Chondrocyte (in vitro differentiated cells): ENCODE data around the gene PIGH. TPM values are rescaled to one million over a fixed set of nuclear protein-coding genes. Genes with fewer than 3 reads are reported as not detected.

Experiments used
- DNase-seq: peaks from one replicate; pipeline ENCODE4 v3.0.0; 2021; ENCODE audit warnings: mixed read lengths, low spot score
- H3K27ac Mint-ChIP-seq: one replicate; pipeline ENCODE4 v1.8.0; 2021; ENCODE audit warnings: mild to moderate bottlenecking, moderate library complexity, mixed read lengths; ENCODE audit not compliant: unreplicated experiment
- H3K27me3 Mint-ChIP-seq: 2 replicates; pipeline ENCODE4 v1.8.0; 2021; ENCODE audit warnings: low read depth, mixed read lengths
- H3K36me3 Mint-ChIP-seq: 2 replicates; pipeline ENCODE4 v1.8.0; 2021; ENCODE audit warnings: low read depth, mixed read lengths
- H3K4me1 Mint-ChIP-seq: 2 replicates; pipeline ENCODE4 v1.8.0; 2021; ENCODE audit warnings: low read depth, mild to moderate bottlenecking, mixed read lengths
- H3K4me3 Mint-ChIP-seq: one replicate; pipeline ENCODE4 v1.8.0; 2021; ENCODE audit warnings: mild to moderate bottlenecking, moderate library complexity, mixed read lengths; ENCODE audit not compliant: unreplicated experiment
- H3K9me3 Mint-ChIP-seq: 2 replicates; pipeline ENCODE4 v1.8.0; 2021; ENCODE audit warnings: low read depth, mixed read lengths
- total RNA-seq: library from RNA; stranded (reverse); gene quantifications from 3 replicates; pipeline ENCODE4 v1.2.1, GENCODE V29; 2021
- TF ChIP-seq, protein P1 (sequence below): fragments of 200-600 bp; sonication (generic); IDR thresholded peaks from 2 replicates; pipeline ENCODE4 v1.5.0; 2021; ENCODE audit warnings: antibody characterized with exemption, mild to moderate bottlenecking, moderate library complexity

PIGH gene
- total RNA-seq, 1 donor from 2014 or later = 19.0 TPM

DNA sequence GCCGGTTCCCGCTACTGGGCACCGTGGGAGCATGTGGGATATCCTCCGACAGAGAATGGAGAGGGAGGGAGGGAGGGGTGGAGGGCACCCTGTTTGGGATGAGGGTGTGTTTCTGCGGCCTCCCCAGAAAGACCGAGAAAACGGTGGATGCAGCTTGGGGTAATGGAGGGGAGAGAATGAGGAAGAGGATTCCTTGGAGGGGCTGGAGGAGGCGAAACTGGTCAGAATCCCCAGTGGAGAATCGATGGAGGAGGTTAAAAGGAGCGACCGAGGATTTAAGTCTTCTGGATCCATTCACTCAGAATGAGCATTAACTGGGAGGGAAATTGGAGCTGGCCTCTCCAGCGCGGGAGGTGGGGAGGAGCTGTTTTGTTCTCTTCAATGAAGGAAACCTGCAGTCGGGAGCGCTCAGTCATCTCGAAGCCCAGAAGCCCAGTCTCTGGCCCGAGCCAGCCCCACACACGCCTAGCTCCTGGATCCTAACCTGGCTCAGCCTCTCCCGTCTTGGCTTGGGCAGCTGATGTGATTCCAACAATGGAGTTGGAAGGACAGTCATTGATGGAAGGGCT is 20.2 kb upstream of the PIGH start:
- DNase-seq = no peak
- TF ChIP-seq, protein P1, sequence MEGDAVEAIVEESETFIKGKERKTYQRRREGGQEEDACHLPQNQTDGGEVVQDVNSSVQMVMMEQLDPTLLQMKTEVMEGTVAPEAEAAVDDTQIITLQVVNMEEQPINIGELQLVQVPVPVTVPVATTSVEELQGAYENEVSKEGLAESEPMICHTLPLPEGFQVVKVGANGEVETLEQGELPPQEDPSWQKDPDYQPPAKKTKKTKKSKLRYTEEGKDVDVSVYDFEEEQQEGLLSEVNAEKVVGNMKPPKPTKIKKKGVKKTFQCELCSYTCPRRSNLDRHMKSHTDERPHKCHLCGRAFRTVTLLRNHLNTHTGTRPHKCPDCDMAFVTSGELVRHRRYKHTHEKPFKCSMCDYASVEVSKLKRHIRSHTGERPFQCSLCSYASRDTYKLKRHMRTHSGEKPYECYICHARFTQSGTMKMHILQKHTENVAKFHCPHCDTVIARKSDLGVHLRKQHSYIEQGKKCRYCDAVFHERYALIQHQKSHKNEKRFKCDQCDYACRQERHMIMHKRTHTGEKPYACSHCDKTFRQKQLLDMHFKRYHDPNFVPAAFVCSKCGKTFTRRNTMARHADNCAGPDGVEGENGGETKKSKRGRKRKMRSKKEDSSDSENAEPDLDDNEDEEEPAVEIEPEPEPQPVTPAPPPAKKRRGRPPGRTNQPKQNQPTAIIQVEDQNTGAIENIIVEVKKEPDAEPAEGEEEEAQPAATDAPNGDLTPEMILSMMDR = no peak
- Mint-ChIP-seq H3K36me3 (no peaks in the 10 kb centered on the region), H3K4me3 (peak overlapping the region; percentile 77), H3K9me3 (no peaks in the 10 kb centered on the region), H3K27ac (peak overlapping the region; percentile 93), H3K4me1 (peaks cover 38% of the 10 kb centered on the region), H3K27me3 (peaks cover 3% of the 10 kb centered on the region)

DNA sequence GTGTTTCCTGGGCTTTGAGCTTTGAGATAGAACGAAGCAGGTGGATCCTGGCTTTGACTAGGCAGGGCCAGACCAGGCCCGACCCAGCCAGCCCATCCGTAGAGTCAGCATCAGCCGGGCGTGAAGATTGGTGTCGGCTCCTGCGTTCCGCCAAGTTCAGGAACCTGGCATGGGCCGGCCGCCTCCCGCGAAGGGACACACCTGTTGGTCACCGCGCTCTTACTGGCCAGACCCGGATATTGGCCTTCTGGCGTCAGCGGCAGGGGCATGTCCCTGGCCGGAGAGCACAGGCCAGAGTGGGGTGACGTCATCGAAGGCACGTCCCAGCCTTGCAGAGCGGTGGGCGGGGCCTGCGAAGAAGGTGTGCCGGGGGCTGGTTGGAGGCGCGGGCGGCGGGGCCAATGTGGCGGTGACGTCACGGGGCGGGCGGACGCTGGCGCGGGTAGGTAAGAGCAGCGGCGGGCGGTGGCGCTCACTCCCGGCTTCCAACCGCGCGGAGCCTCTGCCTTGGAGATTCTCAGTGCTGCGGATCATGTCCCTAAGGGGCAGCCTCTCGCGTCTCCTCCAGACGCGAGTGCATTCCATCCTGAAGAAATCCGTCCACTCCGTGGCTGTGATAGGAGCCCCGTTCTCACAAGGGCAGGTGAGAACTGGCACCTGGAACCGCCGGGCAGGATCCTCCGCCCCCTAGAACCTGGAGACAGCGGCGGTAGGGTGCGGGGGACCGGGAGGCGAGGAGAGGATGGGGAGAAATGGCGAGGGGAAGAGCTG is 19.6 kb upstream of the PIGH start, which contains the start of gene ARG2:
TSS of gene ARG2 (plus strand) at position 475 of the 771 bp plus-strand sequence. CDS start at position 533, 58 bp downstream.
- peaks cover 38% of the 10 kb centered on the region for H3K4me1 Mint-ChIP-seq
- DNase-seq = peak; percentile 96
- H3K27me3 Mint-ChIP-seq = peaks cover 3% of the 10 kb centered on the region
- H3K36me3 Mint-ChIP-seq = no peaks in the 10 kb centered on the region
- H3K9me3 Mint-ChIP-seq = no peaks in the 10 kb centered on the region
- peak within 1 kb of the TSS; percentile 77 for H3K4me3 Mint-ChIP-seq
- TF ChIP-seq, protein P1 = peak; percentile 28
- H3K27ac Mint-ChIP-seq = peak within 1 kb of the TSS; percentile 93

DNA sequence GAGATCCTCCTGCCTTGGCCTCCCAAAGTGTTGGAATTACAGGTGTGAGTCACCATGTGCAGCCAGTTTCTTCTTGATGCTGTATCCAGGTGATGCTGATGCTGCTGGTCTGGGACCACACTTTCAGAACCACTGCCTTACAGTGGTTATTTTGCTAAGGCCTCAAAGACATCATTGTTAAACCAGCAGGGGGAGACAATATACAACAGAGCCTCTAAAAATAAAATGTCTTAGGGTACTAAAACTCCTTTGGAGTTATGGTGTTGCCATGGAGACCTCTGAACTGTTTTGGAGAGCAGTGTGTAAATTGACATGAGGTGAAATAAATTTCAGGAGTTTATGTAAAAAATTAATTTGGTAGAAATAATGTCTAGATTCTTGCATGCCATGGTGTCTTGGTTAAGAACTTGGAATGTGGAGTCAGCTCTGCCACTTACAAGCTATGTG is 18.6 kb upstream of the PIGH start:
- no peak for DNase-seq
- Mint-ChIP-seq H3K27me3 (peaks cover 3% of the 10 kb centered on the region), H3K4me1 (peaks cover 38% of the 10 kb centered on the region), H3K4me3 (peak overlapping the region; percentile 77), H3K36me3 (no peaks in the 10 kb centered on the region), H3K9me3 (no peaks in the 10 kb centered on the region), H3K27ac (peak overlapping the region; percentile 93)
- TF ChIP-seq, protein P1 = peak; percentile 92

DNA sequence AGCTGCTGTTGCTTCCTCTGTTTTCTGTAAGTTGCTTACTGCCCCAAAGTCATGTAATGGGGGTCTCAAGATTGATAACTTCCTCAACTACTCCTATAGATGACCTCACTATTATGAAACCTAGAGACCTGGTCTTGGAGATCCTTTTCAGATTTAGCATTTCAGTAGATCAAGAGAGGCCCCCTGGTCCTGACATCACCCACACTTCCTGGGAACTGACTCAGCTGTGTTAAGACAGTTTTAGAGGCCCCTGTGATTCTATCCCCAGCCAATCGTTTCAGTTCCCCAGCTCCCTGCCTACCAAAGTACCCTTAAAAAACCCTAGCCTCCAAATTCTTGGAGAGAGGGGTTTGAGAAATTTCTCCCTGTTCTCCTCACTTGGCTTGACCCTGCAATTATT is 10.4 kb upstream of the PIGH start:
- H3K9me3 Mint-ChIP-seq = no peaks in the 10 kb centered on the region
- peaks cover 7% of the 10 kb centered on the region for H3K27me3 Mint-ChIP-seq
- H3K36me3 Mint-ChIP-seq = no peaks in the 10 kb centered on the region
- H3K4me3 Mint-ChIP-seq = no peak overlapping the region
- no peaks in the 10 kb centered on the region for H3K4me1 Mint-ChIP-seq
- DNase-seq = no peak
- no peak overlapping the region for H3K27ac Mint-ChIP-seq
- TF ChIP-seq, protein P1 = no peak

DNA sequence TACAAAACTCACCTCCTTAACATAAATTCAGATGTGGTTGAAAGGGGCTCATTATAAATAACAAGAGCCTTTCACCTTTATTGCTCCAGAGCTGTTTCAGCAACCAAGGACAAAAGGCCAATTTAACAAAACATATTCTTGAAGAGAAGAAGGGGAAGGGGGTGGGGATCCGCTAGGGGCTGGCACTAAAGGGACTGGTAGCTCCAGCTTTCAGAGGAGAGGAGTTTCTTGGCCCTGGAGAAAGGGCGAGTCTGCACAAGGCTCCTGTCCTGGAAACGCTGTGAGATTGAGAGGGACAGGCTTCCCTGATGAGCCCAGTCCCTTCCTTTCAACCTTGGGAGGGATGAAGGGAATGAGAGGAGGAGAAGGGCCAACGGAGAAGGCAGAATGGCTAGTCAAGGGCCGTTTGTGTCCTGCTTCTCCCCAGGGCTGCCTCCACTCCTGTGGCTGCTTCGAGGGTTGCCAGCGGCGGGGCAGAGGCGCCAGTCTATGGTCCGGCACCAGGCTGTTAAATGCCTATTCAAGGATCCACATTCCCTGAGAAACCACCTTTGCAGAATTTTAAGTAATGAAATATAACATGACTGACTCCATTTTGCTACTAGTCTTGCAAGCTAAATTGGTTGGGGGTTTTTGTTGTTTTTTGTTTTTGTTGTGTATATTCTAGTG is 9.7 kb upstream of the PIGH start:
- DNase-seq = no peak
- Mint-ChIP-seq H3K4me3 (no peak overlapping the region), H3K27me3 (peaks cover 9% of the 10 kb centered on the region), H3K9me3 (no peaks in the 10 kb centered on the region), H3K4me1 (no peaks in the 10 kb centered on the region), H3K36me3 (no peaks in the 10 kb centered on the region), H3K27ac (peak overlapping the region; percentile 49)
- TF ChIP-seq, protein P1 = no peak
